HCT116 (cell line): ENCODE measurements around the gene SLC26A9.

Experiments used
- EZH2 ChIP-seq: fragments of 200-600 bp; sonication (generic); IDR thresholded peaks from 2 replicates; pipeline ENCODE4 v1.6.1; 2017; ENCODE audit warnings: antibody characterized with exemption, mixed run types
- JUND ChIP-seq: IDR thresholded peaks from 2 replicates; pipeline ENCODE4 v1.6.1; 2012
- POLR2A ChIP-seq: IDR thresholded peaks from 2 replicates; pipeline ENCODE4 v1.7.0; 2011; ENCODE audit warnings: borderline replicate concordance; ENCODE audit not compliant: insufficient read depth, insufficient read length; ENCODE audit errors: extremely low read depth
- SP1 ChIP-seq: IDR thresholded peaks from 2 replicates; pipeline ENCODE4 v1.6.1; 2012; ENCODE audit warnings: low read depth
- ZFX ChIP-seq: fragments of 450-650 bp; IDR thresholded peaks from 2 replicates; pipeline ENCODE4 v1.6.1; 2017
- ZNF274 ChIP-seq: fragments of 200-500 bp; sonication (Bioruptor generic); IDR thresholded peaks from 2 replicates; pipeline ENCODE4 v1.6.1; 2014; ENCODE audit warnings: mild to moderate bottlenecking, low read depth, low read length, inconsistent platforms
- TF ChIP-seq, protein P1 (sequence below): IDR thresholded peaks from 2 replicates; pipeline ENCODE4 v1.6.1; 2012
- TF ChIP-seq, protein P2 (sequence below), 3 experiments: fragments of 200-600 bp in 1 of 3; sonication (generic) in 1 of 3; IDR thresholded peaks in 2 of 3; conservative IDR thresholded peaks in 1 of 3; 2 replicates each; pipeline ENCODE4 v1.5.1; 2012 to 2017; ENCODE audit warnings: low read depth in 2 of 3, low read length in 2 of 3, antibody characterized with exemption in 1 of 3, borderline replicate concordance in 1 of 3, control low read depth in 1 of 3, mild to moderate bottlenecking in 1 of 3, mixed read lengths in 1 of 3, mixed run types in 1 of 3, moderate library complexity in 1 of 3; ENCODE audit not compliant: insufficient read depth in 1 of 3
- TF ChIP-seq, protein P3 (sequence below): IDR thresholded peaks from 2 replicates; pipeline ENCODE4 v1.6.1; 2012

DNA sequence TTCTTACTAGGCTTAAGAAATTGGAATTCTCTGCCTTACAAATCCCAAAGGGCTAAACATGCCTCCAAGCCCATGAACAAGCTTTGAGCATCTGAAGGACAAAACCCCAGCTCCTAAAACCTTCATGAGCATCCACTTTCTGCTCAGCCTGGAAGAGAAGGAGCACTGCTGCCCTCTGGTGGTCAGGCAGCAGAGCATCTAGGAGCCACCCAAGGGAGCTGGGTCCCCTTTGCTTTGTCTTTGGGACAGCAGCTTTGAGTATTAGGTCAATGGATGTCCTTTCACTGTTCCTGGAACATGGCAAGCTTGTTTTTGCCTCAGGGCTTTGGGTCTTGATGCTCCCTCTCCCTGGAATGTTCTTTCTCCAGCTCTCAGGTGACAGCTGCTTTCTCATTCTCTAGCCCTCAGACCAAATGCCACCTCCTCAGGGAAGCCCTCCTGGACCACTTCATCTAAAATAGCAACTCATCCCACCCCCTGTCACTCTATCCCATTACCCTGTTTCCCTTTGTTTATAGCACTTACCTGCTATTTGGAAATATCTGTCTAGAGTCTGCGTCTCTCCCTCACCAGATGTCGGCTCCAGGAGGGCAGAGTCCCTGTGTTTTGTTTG lies 34.3 kb upstream of the SLC26A9 start:
- TF ChIP-seq, protein P1, sequence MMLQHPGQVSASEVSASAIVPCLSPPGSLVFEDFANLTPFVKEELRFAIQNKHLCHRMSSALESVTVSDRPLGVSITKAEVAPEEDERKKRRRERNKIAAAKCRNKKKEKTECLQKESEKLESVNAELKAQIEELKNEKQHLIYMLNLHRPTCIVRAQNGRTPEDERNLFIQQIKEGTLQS, result no peak
- TF ChIP-seq EZH2 (no peak), POLR2A (no peak), ZFX (no peak), JUND (no peak), ZNF274 (no peak), SP1 (no peak)
- TF ChIP-seq, protein P2, sequence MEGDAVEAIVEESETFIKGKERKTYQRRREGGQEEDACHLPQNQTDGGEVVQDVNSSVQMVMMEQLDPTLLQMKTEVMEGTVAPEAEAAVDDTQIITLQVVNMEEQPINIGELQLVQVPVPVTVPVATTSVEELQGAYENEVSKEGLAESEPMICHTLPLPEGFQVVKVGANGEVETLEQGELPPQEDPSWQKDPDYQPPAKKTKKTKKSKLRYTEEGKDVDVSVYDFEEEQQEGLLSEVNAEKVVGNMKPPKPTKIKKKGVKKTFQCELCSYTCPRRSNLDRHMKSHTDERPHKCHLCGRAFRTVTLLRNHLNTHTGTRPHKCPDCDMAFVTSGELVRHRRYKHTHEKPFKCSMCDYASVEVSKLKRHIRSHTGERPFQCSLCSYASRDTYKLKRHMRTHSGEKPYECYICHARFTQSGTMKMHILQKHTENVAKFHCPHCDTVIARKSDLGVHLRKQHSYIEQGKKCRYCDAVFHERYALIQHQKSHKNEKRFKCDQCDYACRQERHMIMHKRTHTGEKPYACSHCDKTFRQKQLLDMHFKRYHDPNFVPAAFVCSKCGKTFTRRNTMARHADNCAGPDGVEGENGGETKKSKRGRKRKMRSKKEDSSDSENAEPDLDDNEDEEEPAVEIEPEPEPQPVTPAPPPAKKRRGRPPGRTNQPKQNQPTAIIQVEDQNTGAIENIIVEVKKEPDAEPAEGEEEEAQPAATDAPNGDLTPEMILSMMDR (IDR thresholded peaks at IDR 0.05 in 2 of 3, conservative IDR thresholded peaks at IDR 0.05 in 1 of 3; ENCODE audit: borderline replicate concordance in 1 of 3, insufficient read depth in 1 of 3, low read depth in 2 of 3, low read length in 2 of 3), result peak; percentile 96 to 98 (median 97)
- TF ChIP-seq, protein P3, sequence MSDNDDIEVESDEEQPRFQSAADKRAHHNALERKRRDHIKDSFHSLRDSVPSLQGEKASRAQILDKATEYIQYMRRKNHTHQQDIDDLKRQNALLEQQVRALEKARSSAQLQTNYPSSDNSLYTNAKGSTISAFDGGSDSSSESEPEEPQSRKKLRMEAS, result no peak
